RPMI8226 (cell line): ENCODE measurements around the gene LRRFIP2.

ENCODE experiments used
- DNase-seq: peaks from one replicate; pipeline ENCODE4 v3.0.0-alpha.2; 2015

Gene LRRFIP2

DNA sequence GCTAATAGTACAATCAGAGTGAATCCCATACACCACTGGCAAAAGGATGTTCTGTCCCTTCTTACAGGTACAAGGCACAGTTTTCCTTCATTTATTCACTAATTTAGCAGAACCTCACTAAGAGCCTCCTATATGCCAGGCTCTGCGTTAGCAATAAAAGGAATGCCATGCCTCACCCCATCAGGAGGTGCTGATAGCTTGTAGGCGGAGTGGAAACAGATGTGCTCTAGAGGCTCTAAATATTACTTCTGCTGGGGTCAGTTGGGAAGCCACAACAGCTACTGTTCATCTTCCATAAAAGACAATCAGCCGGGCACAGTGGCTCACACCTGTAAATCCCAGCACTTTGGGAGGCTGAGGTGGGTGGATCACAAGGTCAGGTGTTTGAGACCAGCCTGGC is 156.7 kb downstream of the LRRFIP2 start:
- no peak for DNase-seq

- DNase-seq, result no peak
Measured at GRCh38 chr3:37016903-37017302, 157.5 kb downstream of the LRRFIP2 start.

- no peak for DNase-seq
Measured at GRCh38 chr3:37015642-37016041, 158.7 kb downstream of the LRRFIP2 start.

- no peak for DNase-seq
Measured at GRCh38 chr3:37014620-37015019, 159.8 kb downstream of the LRRFIP2 start.
